ENCODE results near the gene RAD54L2. TPM values are rescaled to one million over a fixed set of nuclear protein-coding genes. Genes with fewer than 3 reads are reported as not detected.

The RAD54L2 gene
- total and polyA plus RNA-seq, 2 of the 8 experiments (the other 6 are each of a cell fraction or from before 2014, with no cell fraction given): 8.2 to 35.2 TPM

GRCh38 chr3:51503007-51503406 is 35.5 kb upstream of the RAD54L2 start (continued):
- TF ChIP-seq CHD2 (IDR thresholded peaks at IDR 0.05; ENCODE audit: low read length) (no peak), SP4 (IDR thresholded peaks at IDR 0.05; ENCODE audit: low read length) (no peak), SIN3A (conservative IDR thresholded peaks at IDR 0.05 in 1 of 2, IDR thresholded peaks at IDR 0.05 in 1 of 2; ENCODE audit: low read depth in 1 of 2, low read length in 2 of 2) (no peak), POU5F1 (IDR thresholded peaks at IDR 0.05; ENCODE audit: low read depth, low read length) (no peak), YY1 (IDR thresholded peaks at IDR 0.05; ENCODE audit: low read depth, low read length) (no peak)
